GM18526 (cell line): ENCODE results near the gene FILIP1L.

Experiments used
- POLR2A ChIP-seq: IDR thresholded peaks from 3 replicates; pipeline ENCODE4 v1.6.1; 2011; ENCODE audit not compliant: insufficient read length; ENCODE audit errors: extremely low read depth

FILIP1L gene

DNA sequence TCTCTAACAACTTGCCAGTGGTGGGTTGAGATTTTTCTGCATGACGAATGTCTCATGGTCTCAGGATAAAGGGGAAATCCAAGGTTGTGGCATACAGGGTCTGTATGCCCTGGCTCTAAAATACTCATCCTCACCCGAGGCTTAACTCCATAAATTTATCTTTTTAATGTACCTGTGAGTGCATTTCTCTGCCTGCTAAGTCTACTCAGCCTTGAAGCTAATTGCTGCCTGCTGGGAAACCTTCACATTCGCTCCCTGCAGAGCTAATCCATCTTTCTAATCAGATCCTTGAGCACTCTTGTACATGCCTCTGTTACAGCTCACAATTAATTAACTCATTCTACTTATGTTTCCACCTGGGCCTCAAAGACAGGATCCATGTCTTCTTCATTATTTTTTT is 202.9 kb downstream of the FILIP1L start:
- no peak for TF ChIP-seq POLR2A

DNA sequence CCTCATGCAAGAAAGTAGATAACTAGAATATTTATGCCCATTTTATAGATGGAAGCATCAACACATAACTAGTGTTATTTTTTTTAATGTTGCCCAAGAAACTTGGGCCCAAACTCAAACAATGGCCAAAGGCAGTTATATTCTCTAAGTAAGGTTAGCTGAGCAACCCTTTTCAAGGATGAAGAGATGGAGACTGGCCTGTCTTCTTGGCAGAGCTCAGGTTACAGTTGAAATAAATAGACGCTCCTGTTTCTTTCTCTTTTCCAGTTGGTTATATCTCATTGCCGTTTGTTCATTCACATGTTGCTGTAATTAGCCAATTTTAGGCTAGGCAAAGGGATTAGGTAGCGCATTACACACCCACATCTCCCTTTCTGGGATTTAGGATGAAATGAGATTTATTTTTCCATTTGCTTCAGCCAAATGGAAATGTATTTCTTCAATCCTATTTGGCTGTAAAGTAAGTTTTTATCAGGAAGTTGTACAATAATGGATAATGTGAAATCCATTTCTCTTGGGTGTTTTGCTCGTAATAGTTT is 203.5 kb downstream of the FILIP1L start:
- TF ChIP-seq POLR2A: no peak

DNA sequence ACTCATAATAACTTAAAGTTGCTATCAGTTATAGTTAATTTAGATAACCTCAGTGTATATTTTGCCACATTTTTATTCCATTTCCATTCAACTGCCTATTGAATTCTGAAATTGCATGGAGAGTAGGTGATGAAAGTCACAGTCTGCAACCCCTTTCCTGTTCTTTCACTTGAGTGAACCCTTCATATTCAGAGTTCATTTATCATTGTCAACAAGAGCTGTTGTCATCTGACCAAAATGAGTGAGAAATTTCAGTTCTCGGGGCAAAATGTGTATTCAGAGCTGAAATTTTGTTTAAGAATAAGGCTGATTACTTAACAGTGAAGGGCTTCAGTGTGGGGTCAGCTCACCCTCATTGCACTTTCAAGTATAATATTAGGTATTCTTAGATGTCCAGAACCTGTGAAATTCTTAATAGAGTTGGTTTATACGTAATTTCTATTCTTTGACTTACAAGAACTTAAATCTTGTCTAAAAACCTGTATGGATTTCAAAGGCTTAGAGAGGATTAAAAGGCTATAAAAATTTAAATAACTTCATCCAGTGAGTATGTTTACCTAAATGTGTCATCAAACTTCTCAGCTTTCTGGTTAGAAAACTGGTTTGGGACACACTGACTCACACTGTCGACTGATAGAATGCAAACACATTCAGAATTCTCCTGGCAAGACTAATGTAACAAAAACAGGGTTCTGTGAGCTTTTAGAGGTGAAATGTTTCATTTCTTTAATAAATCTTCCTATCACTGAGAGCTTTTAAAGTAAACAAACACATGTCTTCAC is 204.4 kb downstream of the FILIP1L start:
- no peak for TF ChIP-seq POLR2A

DNA sequence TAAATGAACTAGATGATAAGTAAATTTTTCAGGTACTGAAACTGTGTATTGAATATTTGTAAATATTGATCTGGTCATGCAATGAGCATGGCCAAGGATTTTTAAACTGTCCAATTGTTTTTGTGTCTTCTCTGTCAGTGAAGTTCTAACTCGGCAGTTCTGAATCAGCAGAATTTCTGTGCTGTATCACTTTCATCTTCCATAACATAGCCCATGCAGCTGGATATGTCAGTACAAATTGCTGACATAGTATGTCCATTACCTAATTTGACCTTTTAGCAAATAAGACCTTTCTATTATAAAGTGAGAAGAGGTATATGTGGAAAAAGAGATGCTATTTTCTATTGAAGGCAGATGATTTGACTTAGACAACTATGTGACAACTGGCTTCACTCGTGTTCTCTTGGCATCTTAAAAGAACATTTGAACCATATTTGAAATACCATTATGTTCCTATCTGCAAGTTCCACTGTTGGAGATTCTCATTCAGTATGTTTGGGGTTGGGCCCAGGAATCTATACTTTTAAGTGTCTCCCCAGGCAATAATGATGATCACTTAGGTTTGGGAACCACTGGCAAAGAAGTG is 206.2 kb downstream of the FILIP1L start:
- TF ChIP-seq POLR2A: no peak

DNA sequence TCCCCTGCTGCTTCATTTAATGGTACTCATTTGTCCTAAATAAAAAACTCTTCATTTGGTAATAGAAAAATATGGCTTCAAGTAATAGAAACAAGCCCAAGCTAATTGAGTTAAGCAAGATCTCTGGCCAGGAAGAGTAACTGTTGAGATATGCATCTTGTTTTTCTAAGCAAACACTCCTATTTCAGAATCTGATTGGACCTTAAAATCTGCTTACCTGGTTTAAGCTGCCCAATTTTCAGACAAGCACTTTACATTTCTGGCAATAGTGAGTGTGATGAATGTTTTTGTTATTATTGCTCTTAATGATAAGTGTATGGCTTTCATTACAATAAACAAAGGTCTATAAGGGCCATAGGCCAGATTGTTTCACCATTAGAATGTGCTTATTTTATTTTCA is 210.4 kb downstream of the FILIP1L start:
- TF ChIP-seq POLR2A: no peak

DNA sequence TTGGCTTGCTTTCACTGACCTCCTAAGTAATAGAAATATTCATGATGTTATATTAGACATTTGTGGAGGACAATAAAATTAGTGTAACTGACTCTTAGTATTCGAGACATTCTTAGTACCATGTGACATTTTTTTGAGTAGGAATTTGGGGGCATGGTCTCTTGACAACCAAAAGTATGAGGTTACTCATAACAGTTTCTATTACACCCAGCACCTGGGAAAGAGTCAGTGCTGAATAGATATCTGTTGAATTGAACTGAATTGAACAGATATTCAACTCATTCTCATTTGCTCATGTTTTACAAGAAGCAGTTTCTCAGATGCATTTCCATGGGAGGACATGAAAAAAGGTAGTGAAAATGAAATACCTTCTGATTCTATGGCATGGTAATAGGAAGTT is 212.2 kb downstream of the FILIP1L start:
- no peak for TF ChIP-seq POLR2A

DNA sequence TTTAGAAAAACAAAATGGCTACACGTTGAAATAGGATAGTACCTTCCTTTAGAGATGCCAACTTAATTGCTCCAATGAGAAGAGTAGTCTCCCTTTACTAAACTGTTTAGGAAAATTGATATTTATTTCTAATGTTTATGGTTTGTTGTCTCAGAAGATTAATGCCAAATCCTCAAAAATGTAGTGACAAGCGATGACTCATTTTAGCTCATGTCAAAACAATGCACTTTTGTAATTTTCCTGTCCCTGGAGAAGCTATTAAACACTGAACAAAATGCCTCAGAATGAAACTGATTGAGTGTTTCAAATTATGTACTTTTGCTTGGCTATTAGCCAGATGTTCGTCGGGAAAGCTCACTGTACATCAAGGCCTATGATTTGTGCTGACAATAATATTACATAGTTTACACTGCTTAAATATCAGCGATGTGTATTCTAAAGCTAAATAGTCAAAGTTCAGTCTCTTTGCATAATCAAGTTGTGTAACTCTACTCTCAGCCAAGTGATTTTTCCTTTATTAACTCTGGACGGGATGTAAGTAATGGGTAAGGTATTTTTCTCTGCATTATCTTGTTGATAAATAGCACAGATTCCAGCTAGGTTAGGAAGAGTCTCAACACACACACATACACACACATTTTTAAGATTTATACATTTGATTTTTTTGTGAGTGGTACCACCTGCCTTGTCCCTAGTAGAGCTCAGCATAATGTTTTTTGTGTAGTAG is 212.9 kb downstream of the FILIP1L start:
- TF ChIP-seq POLR2A: no peak

DNA sequence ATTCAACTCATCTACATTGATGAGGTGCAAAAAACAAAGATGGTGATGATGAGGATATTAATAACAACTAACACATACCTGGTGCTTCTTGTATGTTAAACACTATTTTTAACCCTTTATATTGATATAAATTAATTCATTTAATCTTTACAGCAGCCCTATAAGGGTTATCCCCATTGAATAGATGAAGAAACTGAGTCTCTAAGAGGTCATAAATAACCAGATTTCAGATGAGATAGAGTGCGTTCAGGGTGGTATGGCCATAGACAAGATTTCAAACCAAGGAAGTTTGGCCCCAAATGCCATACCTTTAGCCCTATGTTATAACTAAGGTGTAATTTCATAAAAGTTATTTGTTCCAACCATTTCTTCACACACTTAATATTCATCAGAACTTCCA is 214.1 kb downstream of the FILIP1L start:
- TF ChIP-seq POLR2A: no peak

DNA sequence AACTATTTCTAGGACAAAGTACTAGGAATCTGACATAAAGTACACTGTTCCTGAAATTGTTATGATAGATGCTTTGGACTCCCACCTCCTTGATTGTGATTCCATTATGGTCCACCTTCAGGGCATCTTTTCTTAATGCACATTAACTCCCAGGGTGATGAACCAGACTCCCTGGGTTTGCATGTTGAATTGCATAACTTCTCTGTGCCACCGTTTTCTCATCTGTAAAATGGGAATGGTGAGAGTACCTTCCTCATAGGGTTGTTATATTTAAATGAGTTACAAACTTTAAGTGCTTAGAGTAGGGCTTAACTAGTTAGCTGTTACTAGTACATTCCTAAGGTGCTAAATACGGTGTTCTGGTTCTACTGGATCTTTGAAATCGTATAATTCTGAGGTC is 214.7 kb downstream of the FILIP1L start:
- TF ChIP-seq POLR2A: no peak

DNA sequence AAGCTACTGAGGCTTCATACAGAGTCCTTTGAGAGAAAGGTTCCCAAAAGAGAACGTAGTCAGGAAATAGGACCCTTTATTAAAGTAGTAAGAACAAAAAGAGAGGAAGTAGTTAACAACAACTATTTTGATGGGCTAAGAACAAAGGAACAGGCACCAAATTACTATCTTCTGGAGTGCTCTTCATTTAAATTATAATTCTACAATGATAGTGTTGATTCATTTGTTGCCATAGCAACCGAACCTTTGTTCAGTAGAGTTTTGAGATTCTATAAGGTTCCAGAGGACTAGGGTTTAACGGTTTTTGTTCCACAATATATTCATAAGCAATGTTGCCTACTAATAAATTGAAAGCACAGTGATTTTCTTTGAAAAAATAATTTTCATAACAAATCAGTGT is 217.8 kb downstream of the FILIP1L start:
- TF ChIP-seq POLR2A: no peak

DNA sequence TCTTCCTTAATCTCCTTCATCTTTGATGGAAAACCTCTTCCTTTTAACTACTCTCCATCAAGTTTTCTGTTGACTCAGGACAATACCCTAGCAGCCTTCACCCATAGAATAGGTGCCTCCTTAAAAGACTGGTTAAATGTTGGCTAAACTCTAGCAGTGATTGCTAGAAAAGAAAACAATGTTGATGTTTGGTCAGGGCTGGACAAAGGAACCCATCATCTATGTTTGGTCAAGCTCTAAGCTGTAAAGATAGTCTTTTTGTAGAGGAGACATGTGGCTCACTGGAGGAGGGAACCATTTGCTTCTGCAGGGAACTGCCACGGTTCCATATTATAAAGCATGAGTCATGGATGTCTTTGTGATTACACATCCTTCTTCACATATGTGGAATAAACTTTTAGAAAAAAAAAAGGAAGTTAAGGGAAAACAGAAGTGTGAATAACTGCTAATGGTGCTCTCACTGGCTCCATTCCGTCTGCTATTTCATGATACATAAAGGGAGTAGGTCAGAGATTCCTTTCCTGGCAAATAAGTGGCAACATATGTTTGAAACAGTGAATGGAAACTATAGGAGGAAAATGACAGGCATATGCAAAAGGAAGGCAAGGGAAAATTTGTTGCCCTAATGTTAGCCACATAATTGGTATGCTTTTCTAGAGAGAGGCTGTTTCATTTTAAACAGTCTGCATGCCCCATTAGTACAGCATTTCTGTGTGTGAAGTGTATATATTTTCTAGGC is 218.4 kb downstream of the FILIP1L start:
- no peak for TF ChIP-seq POLR2A

DNA sequence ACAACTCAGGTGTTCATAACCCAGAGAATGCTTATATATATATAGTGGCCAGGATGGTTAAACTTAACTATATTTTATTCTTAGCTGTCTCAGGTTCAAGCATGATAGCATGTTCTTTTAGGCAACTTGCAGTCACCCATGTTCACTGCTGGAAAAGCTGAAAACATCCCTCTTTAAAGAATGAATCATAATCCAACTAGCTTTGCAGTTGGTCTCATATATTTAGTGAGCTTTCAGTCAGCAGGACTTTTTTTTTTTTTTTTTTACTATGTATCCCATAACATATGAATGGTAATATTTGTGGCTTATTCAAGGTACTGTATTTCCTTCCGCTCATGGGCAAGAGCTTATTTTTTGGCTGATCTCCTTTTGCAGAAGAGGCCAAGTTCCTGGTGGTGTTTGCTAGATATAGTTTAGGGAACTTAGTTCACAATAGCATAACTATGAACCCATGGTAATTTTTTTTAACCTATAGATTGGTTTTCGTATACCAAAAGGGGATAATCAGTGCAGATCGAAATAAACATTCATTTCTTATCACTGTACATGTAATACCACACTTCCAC is 219.1 kb downstream of the FILIP1L start:
- no peak for TF ChIP-seq POLR2A

DNA sequence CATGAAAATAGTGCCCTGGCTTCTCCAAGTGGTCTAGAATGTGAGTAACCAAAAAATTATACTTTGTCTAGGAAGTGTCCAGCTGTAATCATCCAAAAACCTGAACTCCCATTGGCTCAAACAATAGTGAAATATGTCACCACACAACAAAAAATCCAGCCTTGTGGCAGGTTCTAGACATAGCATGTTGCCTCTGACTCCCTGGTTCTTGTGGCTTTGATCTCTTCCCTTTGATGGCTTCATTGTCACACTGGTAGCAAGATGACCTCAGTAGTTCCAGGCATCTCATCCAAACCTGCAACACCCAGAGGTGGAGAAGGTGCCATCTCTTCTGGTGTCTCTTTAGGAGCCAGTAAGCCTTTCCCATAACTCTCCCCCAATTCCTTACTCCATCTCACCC is 222.0 kb downstream of the FILIP1L start:
- no peak for TF ChIP-seq POLR2A

DNA sequence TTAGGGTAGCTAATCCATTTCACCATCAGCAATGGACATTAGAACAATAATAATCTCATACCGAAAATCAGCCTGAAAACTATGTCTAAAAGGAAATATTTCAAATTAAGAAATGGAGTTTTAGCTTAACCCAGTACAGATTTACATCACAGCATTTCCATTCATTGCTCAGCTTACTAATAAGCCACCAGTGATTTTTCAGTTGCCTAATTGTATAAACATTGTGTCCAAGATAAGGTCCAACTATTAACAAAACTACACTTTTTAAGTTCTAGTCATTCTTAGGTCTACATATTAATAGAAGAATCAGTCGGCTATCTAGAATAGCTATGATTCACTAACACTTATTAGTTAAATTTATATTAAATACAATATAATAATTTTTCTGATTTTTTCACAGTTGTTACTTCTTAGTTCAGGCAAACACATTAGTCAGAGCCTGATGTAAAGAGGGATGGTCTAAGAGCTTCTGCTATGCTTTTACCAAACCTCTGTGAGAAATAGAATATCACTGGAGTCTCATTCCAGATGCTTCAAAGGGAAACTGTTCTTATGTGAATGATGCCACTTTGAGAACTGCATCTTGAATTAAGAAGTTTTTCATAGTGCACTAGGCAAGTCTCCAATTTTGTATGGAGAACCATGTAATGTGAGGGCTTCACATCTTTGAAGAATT is 222.6 kb downstream of the FILIP1L start:
- TF ChIP-seq POLR2A: no peak
